DMS53 treated with DMSO at 0.1 percent for 48 hours (cell line): ENCODE measurements around the gene SLC2A5.

Experiments
- DNase-seq: peaks from one replicate; lab custom pipeline; 2025; ENCODE audit not compliant: unreplicated experiment; lab: John Stamatoyannopoulos, UW

The SLC2A5 gene

DNA sequence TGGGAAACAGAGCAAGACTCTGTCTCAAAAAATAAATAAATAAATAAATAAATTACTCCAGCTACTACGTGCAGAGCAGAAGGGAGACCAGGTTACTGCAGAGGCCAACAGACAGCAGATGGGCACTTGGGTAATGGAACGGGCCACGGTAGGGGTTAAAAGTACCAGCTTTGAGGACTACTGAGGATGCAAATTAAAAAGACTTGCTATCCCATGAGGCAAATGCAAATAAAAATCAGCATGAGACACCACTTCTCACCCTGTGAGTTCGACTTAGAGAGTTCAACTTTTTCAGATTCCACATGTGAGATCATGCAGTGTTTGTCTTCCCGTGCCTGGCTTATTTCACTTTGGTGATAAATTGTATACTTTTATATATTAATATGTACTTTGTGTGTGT is 6.6 kb downstream of the SLC2A5 start:
- no peak for DNase-seq

DNA sequence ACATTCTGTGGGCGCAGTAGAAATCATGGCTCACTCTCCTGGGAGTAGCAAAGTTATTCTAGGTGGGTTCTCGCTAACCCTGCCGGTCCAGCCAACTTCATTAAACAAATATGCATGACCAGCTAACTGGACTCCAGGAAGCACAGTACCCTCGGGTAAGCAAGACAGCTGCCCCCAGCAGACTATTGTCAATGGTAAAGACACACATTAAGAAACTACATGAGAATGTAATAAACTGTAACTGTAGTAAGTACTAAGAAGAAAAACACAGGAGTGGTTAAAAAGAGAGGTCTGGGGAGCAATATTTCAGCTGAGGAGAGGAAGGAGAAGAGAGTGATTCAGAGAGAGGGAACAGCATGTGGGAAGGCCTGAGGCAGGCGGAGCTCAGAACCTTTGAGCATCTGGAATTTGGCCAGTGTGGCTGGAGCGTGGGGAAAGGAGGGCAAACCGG is 7.4 kb downstream of the SLC2A5 start:
- DNase-seq: no peak

DNA sequence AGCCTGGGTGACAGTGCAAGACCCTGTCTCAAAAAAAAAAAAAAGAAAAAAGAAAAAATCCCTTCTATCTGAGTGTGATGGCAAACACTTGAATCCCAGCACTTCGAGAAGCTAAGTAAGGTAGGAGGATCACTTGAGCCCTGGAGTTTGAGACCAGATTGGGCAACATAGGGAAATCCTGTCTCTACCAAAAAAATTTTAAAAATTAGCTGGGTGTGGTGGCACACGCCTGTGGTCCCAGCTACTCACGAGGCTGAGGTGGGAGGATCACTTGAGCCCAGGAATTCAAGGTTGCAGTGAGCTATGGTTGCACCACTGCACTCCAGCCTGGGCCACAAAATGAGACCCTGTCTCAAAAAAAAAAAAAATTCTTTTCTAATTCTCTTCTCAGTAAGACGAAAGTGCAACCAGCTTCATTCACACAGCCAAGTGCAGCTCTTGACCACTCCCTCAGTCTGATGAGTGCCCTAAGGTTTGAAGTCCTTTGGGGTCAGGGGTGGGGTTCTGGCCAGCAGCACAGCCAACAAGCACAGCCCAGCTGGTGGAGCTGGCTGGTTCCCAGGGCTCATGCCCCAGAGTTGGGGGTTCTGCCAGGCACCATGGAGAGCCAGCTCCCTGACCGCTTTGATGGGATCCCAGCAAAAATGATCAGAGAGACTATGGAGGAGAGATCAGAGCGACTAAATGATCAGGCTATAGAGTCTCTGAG is 8.0 kb downstream of the SLC2A5 start:
- no peak for DNase-seq

- no peak for DNase-seq
Measured at GRCh38 chr1:9059891-9060744, 9.3 kb downstream of the SLC2A5 start.

DNA sequence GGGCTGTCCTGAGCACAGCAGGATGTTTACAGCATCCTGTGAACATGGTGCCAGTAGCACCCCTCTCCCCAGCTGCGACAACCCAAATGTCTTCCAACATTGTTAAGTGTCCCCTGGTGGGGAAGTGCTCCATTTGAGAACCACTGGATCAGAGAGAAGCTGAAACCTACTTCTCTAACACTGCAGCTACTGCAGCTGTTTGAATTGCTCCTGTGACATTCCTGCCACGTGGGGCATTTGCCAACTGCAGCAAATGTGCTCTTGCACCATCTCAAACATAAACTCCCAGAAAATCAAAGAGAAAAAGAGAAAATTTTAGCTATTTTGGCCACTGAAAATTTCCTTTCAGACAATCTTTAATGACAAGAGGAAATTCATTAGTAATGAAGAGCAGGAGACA is 11.0 kb downstream of the SLC2A5 start:
- no peak for DNase-seq

DNA sequence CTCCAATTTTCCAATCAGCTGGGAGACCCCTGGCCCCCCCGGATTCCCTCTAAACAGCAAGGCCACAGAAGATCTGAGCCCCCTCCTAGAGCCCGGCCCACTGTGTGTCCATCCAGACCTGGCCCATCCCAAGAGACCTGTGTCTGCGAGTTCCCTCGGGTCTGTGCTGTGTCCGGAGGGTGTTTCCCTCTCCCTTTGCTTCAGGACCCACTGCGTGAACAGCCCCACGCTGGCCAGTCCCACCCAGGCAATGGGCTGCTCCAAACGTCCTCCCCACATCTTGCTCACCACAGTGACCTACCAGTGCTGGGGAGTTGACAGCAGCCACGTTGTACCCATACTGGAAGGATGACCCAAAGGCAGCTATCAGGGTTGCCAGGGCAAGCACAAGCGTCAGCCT is 11.6 kb downstream of the SLC2A5 start:
- no peak for DNase-seq

DNA sequence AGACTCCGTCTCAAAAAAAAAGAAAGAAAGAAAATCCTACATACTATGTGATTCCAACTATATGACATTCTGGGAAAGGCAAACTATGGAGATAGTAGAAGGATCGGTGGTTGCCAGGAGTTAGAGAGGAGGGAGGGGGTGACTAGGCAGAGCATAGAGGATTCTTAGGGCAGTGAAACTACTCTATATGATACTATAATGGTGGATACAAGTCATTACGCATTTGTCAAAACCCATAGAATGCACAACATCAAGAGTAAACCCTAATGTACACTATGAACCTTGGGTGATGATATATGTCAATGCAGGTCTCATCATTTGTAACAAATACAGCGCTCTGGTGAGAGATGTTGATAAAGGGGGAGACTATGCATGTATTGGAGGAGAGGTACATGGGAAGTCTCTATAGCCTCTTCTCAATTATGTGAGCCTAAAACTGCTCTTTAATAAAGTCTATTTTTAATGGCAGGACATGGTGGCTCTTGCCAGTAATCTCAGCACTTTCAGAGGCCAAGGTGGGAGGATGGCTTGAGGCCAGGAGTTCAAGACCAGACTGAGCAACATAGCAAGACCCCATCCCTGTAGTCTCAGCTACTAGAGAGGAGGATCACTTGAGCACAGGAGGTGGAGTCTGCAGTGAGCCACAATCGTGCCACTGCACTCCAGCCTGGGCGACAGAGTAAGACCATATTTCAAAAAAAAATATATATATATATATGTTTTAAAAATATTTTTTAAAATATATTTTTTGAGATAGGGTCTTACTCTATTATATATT is 17.0 kb downstream of the SLC2A5 start:
- no peak for DNase-seq

DNA sequence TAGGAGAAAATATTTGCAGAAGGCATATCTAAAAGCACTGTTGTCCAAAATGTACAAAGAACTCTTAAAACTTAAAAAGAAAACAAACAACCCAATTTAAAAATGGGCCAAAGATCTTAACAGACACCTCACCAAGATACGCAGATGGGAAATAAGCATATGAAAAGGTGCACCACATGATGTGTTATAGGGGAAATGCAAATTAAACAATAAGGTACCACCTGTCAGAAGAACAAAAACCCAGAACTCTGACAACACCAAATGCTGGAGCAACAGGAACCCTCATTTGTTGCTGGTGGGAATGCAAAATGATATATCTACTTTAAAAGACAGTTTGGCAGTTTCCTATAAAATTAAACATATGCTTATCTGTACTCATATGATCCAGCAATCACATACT is 18.1 kb downstream of the SLC2A5 start:
- no peak for DNase-seq

DNA sequence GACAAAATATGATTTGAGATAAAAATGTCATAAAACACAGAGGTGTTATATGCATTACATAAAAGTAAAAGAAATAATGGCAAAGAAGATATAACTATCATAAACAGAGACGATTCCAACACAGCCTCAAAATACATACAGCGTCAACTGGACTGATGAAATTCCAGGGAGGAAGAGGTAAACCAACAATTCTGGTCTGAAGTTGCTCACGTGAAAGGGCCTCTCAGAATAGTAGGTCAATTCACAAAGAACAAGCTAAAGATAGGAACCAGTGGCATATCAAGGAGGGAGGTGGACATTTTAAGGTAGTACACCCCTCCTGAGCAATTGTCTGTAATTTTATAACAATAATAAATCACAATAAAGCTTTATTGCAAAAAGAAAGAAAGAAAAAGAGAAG is 18.6 kb downstream of the SLC2A5 start:
- no peak for DNase-seq

DNA sequence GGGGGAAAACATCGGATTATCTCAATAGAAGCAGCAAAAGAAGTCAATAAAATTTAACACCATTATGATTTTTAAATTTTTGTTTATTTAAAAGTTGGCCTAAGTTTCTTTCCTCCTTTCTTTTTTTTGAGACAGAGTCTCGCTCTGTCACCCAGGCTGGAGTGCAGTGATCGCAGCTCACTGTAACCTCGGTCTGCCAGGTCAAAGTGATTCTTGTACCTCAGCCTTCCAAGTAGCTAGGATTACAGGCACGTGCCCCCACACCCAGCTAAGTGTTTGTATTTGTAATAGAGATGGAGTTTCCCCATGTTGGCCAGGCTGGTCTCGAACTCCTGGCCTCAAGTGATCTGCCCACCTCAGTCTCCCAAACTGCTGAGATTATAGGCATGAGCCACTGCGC is 20.9 kb downstream of the SLC2A5 start:
- no peak for DNase-seq

DNA sequence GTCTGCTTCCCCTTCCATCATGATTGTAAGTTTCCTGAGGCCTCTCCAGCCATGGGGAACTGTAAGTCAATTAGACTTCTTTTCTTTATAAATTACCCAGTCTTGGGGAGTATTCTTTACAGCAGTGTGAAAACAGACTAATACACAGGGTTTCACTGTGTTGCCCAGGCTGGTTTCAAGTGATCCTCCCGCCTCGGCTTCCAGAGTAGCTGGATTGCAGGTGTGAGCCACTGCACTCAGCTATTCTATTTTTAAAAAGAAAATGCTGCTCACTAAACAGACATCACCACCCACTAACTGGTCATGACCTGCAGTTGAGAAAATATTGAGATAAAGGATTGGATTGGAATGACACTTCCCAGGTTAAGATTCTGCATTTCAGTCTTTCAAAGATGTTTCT is 22.4 kb downstream of the SLC2A5 start:
- DNase-seq: no peak

GRCh38 chr1:9045861-9046510 is 23.4 kb downstream of the SLC2A5 start:
- DNase-seq: no peak

- DNase-seq: no peak
Measured at GRCh38 chr1:9044236-9044635, 25.2 kb downstream of the SLC2A5 start.

GRCh38 chr1:9042272-9042671 is 27.2 kb downstream of the SLC2A5 start:
- no peak for DNase-seq

DNA sequence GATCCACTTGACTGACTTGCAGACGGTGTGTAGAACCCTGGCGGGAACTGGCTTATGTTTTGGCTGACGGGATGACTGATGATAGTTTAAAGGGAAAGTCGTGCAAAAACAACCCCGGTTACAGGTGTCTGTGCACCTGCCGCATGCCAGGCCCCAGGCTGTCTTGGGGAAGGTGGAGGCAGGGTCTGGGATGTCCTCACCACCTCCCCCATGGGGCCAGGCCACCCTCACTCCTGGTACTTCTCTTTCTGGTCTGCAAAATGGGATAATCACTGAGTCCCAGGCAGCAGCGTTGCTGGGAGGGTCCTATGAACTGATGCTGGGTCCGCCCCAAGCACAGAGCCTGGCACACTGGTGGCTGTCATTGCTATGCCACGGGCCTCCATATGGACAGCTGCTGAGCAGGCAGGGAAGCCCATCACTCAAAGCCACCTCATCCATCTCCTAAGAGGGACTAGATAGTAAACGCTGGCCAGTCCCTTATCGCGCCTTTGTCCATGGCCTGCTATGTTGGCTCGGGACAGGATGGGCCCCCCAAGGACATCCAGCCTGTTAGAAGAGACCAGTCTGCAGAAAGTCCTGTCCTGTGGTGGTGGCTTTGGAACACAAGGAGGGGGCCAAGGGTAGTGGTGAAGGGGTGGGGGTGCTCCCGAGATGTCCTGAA is 28.2 kb downstream of the SLC2A5 start:
- no peak for DNase-seq

DNA sequence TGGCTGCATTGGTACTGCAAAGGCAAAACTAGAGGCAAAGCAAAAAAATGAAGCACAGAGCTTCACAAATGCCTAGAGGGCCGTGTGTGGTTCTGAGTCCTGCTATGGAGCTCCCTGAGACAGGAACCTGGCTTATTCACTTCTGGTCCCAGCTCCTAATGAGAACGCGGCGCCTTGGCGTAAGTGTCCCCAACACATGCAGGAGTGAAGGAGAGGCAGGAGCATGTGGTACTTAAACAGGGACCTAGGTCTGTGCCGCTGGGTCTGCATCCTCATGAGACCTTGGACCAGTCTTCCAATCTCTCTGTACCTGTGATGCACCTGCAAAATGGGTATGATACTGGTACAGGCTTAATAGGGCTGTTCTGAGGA is 28.8 kb downstream of the SLC2A5 start:
- no peak for DNase-seq

DNA sequence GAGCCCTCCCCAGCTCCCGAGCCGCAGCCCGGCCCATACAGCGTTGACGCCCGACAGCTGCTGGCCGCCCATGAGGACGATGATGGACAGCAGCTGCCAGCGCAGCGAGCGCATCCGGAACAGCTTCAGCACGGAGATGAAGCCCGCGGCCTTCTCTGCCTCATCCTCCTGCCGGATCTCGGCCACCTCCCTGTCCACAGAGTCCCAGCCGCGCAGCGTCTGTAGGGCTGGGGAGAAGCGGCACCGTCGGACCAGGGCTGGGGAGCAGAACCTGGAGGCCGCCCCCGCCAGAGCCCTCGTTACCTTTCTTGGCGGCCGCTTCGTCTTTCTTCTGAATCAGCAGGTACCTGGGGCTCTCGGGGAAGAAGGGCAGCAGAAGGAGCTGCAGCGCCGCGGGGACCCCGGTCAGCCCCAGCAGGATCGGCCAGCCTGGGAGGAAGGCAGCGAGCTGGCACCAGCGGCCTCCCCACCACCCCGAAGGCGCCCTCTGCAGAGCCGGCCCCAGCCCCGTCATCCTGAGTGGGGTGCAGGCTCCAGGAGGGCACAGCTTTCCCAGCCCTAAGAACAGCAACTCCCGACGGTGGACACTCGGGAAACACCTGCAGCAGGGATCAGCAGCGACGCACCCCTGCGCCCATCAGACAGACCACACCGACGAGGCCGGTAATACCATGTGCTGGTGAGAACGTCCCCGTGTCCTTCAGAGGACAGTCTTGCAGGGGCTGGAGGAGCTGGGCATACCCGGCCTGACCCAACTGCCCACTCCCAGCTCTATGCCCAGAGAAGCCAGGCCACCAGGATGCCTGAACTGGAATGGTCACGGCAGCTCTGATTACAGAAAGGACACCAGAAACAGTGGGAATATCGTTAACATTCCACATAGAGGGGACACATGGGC is 29.4 kb downstream of the SLC2A5 start:
- no peak for DNase-seq

- DNase-seq: no peak
Measured at GRCh38 chr1:9038881-9039760, 30.3 kb downstream of the SLC2A5 start.

DNA sequence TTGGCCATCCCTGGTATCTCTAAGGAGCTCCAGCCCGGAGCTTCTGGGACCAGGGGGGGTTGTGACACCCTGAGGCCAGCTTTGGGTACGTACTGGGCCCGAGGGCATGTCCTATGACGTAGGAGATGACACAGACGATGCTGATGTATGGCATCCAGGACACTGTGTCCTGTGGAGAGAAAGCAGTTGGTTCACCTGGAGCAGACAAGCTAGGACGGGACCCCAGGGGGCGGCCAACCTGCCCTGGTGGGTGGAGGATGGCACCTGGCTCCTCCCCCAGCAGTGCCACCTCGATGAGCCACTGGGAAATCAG is 31.1 kb downstream of the SLC2A5 start:
- no peak for DNase-seq
